GM23338 (cell line): ENCODE results near the gene SLX4IP. TPM values are rescaled to one million over a fixed set of nuclear protein-coding genes. Genes with fewer than 3 reads are reported as not detected.

Experiments used
- ATAC-seq: fragments of 200-7000 bp; cut with Tn5 transposase; 3 replicates; pipeline ENCODE4 v1.9.1; 2020
- DNase-seq: peaks from one replicate; pipeline ENCODE4 v3.0.0-alpha.2; 2015; ENCODE audit warnings: low spot score
- H2AFZ ChIP-seq: fragments of 200-600 bp; sonication (generic); 2 replicates; pipeline ENCODE4 v1.8.0; 2016; ENCODE audit warnings: antibody characterized with exemption, mild to moderate bottlenecking, moderate library complexity
- H3F3A ChIP-seq: fragments of 200-600 bp; sonication (generic); replicated peaks from 2 replicates; pipeline ENCODE4 v1.8.0; 2017; ENCODE audit warnings: antibody characterized with exemption, mixed run types, low read depth
- H3K27ac ChIP-seq: fragments of 200-600 bp; sonication (generic); 2 replicates; pipeline ENCODE4 v1.6.1; 2016; ENCODE audit warnings: low read depth
- H3K27me3 ChIP-seq: fragments of 200-600 bp; sonication (generic); 2 replicates; pipeline ENCODE4 v1.8.0; 2016; ENCODE audit warnings: mild to moderate bottlenecking, mixed run types, moderate library complexity; ENCODE audit not compliant: insufficient read depth
- H3K36me3 ChIP-seq: fragments of 200-600 bp; sonication (generic); 2 replicates; pipeline ENCODE4 v1.8.0; 2016; ENCODE audit warnings: mild to moderate bottlenecking; ENCODE audit not compliant: insufficient read depth
- H3K4me1 ChIP-seq: fragments of 200-600 bp; sonication (generic); 2 replicates; pipeline ENCODE4 v1.8.0; 2016; ENCODE audit warnings: mild to moderate bottlenecking, moderate library complexity; ENCODE audit not compliant: insufficient read depth
- H3K4me2 ChIP-seq: fragments of 200-600 bp; sonication (generic); 2 replicates; pipeline ENCODE4 v1.7.1; 2017; ENCODE audit warnings: mixed run types
- H3K4me3 ChIP-seq: fragments of 200-600 bp; sonication (generic); 2 replicates; pipeline ENCODE4 v1.6.1; 2016; ENCODE audit warnings: mixed run types
- H3K79me2 ChIP-seq: fragments of 200-600 bp; sonication (generic); replicated peaks from 2 replicates; pipeline ENCODE4 v1.8.0; 2017; ENCODE audit warnings: mild to moderate bottlenecking; ENCODE audit not compliant: insufficient read depth
- H3K9me2 ChIP-seq: fragments of 200-600 bp; sonication (generic); 2 replicates; pipeline ENCODE4 v1.8.0; 2017; ENCODE audit not compliant: insufficient read depth
- H4K20me1 ChIP-seq: fragments of 200-600 bp; sonication (generic); replicated peaks from 2 replicates; pipeline ENCODE4 v1.8.0; 2017; ENCODE audit warnings: mild to moderate bottlenecking; ENCODE audit not compliant: insufficient read depth
- H3K27ac Mint-ChIP-seq: 2 replicates; pipeline ENCODE4 v1.8.0; 2020; ENCODE audit warnings: inconsistent platforms, mild to moderate bottlenecking, moderate library complexity, mixed read lengths
- H3K27me3 Mint-ChIP-seq: 3 replicates; pipeline ENCODE4 v1.8.0; 2022; ENCODE audit warnings: low read depth, mild to moderate bottlenecking, moderate library complexity, mixed read lengths, inconsistent platforms; ENCODE audit not compliant: insufficient read depth, poor library complexity
- H3K36me3 Mint-ChIP-seq: 3 replicates; pipeline ENCODE4 v1.8.0; 2021; ENCODE audit warnings: low read depth, mild to moderate bottlenecking, inconsistent platforms, moderate library complexity, mixed read lengths
- H3K4me1 Mint-ChIP-seq: 3 replicates; pipeline ENCODE4 v1.8.0; 2020; ENCODE audit warnings: mild to moderate bottlenecking, inconsistent platforms, mixed read lengths
- H3K4me3 Mint-ChIP-seq: 3 replicates; pipeline ENCODE4 v1.8.0; 2021; ENCODE audit warnings: moderate library complexity, mild to moderate bottlenecking, inconsistent platforms, mixed read lengths
- H3K9me3 Mint-ChIP-seq: 3 replicates; pipeline ENCODE4 v1.8.0; 2020; ENCODE audit warnings: moderate library complexity, mild to moderate bottlenecking, inconsistent platforms, mixed read lengths
- CREB1 ChIP-seq: fragments of 250-450 bp; sonication (Bioruptor Pico); IDR thresholded peaks from 2 replicates; pipeline ENCODE4 v1.5.0; 2020; ENCODE audit warnings: low read depth, mild to moderate bottlenecking, moderate library complexity
- CTCF ChIP-seq, 2 experiments: fragments of 200-600 bp in 1 of 2; sonication (generic) in 1 of 2; conservative IDR thresholded peaks; 2 replicates each; pipeline versions ENCODE4 v1.5.1 to v1.6.1; 2016 to 2017; ENCODE audit warnings: antibody characterized with exemption in 2 of 2, low read depth in 2 of 2, mild to moderate bottlenecking in 2 of 2, moderate library complexity in 1 of 2
- ETS1 ChIP-seq: IDR thresholded peaks from 2 replicates; pipeline ENCODE4 v1.6.1; 2016; ENCODE audit warnings: antibody characterized with exemption
- EZH2 ChIP-seq: fragments of 200-600 bp; sonication (generic); IDR thresholded peaks from one replicate; pipeline ENCODE4 v1.8.0; 2017; ENCODE audit warnings: antibody characterized with exemption, mild to moderate bottlenecking, low read depth; ENCODE audit not compliant: unreplicated experiment
- EZH2phosphoT487 ChIP-seq: fragments of 200-600 bp; sonication (generic); IDR thresholded peaks from one replicate; pipeline ENCODE4 v1.8.1; 2018; ENCODE audit warnings: antibody characterized with exemption; ENCODE audit not compliant: unreplicated experiment
- JUNB ChIP-seq: IDR thresholded peaks from one replicate; pipeline ENCODE4 v1.6.1; 2016; ENCODE audit warnings: antibody characterized with exemption; ENCODE audit not compliant: unreplicated experiment
- NANOG ChIP-seq: IDR thresholded peaks from 2 replicates; pipeline ENCODE4 v1.6.1; 2016; ENCODE audit warnings: antibody characterized with exemption, borderline replicate concordance
- POLR2AphosphoS5 ChIP-seq: IDR thresholded peaks from 2 replicates; pipeline ENCODE4 v1.6.1; 2016; ENCODE audit warnings: antibody characterized with exemption, low read depth
- STAT1 ChIP-seq: IDR thresholded peaks from one replicate; pipeline ENCODE4 v1.6.1; 2016; ENCODE audit warnings: antibody characterized with exemption; ENCODE audit not compliant: unreplicated experiment
- ZNF114 ChIP-seq: fragments of 250-450 bp; sonication (Bioruptor Pico); IDR thresholded peaks from 2 replicates; pipeline ENCODE4 v1.5.0; 2020; ENCODE audit warnings: mild to moderate bottlenecking, moderate library complexity
- ZNF331 ChIP-seq: fragments of 250-450 bp; sonication (Bioruptor Pico); IDR thresholded peaks from 2 replicates; pipeline ENCODE4 v1.5.0; 2020; ENCODE audit warnings: low read depth, mild to moderate bottlenecking, moderate library complexity
- polyA plus RNA-seq: library from polyadenylated mRNA; unstranded; fragments of >200 nt; fragmentation: Nextera tagmentation; extraction: Ambion mirVana; gene quantifications from 2 replicates; pipeline ENCODE4 v1.2.1, GENCODE V29; 2016
- total RNA-seq: library from RNA; depleted of rRNA; stranded (reverse); fragments of >200 nt; shearing (Covaris generic); gene quantifications from 2 replicates; pipeline ENCODE4 v1.2.3, GENCODE V29; 2014
- TF ChIP-seq, protein P1 (sequence below): fragments of 250-450 bp; sonication (Bioruptor Pico); IDR thresholded peaks from 2 replicates; pipeline ENCODE4 v1.5.0; 2020; ENCODE audit warnings: mild to moderate bottlenecking, moderate library complexity
- TF ChIP-seq, protein P2 (sequence below): IDR thresholded peaks from one replicate; pipeline ENCODE4 v1.6.1; 2018; ENCODE audit warnings: antibody characterized with exemption; ENCODE audit not compliant: unreplicated experiment

The SLX4IP gene
- total and polyA plus RNA-seq, 2 experiments from 2014 or later = 9.1 to 9.8 TPM

- Mint-ChIP-seq H3K27me3 (no peaks in the 10 kb centered on the region), H3K36me3 (no peaks in the 10 kb centered on the region), H3K9me3 (no peaks in the 10 kb centered on the region), H3K4me3 (no peak overlapping the region), H3K27ac (no peak overlapping the region), H3K4me1 (peaks cover 5% of the 10 kb centered on the region; the same call in 2 of the 3 replicates)
- Histone ChIP-seq H3F3A (no peaks in the 10 kb centered on the region), H3K27me3 (no peaks in the 10 kb centered on the region), H3K4me3 (no peak overlapping the region), H3K36me3 (no peaks in the 10 kb centered on the region), H3K79me2 (no peaks in the 10 kb centered on the region), H3K4me2 (no peak overlapping the region), H2AFZ (no peak overlapping the region), H3K4me1 (no peaks in the 10 kb centered on the region), H3K9me2 (no peaks in the 10 kb centered on the region), H3K27ac (no peak overlapping the region), H4K20me1 (no peaks in the 10 kb centered on the region)
- TF ChIP-seq JUNB = no peak
- no peak for TF ChIP-seq ZNF114 (CRISPR knock-in tag)
- no peak for TF ChIP-seq CREB1 (CRISPR knock-in tag)
- TF ChIP-seq, protein P1, sequence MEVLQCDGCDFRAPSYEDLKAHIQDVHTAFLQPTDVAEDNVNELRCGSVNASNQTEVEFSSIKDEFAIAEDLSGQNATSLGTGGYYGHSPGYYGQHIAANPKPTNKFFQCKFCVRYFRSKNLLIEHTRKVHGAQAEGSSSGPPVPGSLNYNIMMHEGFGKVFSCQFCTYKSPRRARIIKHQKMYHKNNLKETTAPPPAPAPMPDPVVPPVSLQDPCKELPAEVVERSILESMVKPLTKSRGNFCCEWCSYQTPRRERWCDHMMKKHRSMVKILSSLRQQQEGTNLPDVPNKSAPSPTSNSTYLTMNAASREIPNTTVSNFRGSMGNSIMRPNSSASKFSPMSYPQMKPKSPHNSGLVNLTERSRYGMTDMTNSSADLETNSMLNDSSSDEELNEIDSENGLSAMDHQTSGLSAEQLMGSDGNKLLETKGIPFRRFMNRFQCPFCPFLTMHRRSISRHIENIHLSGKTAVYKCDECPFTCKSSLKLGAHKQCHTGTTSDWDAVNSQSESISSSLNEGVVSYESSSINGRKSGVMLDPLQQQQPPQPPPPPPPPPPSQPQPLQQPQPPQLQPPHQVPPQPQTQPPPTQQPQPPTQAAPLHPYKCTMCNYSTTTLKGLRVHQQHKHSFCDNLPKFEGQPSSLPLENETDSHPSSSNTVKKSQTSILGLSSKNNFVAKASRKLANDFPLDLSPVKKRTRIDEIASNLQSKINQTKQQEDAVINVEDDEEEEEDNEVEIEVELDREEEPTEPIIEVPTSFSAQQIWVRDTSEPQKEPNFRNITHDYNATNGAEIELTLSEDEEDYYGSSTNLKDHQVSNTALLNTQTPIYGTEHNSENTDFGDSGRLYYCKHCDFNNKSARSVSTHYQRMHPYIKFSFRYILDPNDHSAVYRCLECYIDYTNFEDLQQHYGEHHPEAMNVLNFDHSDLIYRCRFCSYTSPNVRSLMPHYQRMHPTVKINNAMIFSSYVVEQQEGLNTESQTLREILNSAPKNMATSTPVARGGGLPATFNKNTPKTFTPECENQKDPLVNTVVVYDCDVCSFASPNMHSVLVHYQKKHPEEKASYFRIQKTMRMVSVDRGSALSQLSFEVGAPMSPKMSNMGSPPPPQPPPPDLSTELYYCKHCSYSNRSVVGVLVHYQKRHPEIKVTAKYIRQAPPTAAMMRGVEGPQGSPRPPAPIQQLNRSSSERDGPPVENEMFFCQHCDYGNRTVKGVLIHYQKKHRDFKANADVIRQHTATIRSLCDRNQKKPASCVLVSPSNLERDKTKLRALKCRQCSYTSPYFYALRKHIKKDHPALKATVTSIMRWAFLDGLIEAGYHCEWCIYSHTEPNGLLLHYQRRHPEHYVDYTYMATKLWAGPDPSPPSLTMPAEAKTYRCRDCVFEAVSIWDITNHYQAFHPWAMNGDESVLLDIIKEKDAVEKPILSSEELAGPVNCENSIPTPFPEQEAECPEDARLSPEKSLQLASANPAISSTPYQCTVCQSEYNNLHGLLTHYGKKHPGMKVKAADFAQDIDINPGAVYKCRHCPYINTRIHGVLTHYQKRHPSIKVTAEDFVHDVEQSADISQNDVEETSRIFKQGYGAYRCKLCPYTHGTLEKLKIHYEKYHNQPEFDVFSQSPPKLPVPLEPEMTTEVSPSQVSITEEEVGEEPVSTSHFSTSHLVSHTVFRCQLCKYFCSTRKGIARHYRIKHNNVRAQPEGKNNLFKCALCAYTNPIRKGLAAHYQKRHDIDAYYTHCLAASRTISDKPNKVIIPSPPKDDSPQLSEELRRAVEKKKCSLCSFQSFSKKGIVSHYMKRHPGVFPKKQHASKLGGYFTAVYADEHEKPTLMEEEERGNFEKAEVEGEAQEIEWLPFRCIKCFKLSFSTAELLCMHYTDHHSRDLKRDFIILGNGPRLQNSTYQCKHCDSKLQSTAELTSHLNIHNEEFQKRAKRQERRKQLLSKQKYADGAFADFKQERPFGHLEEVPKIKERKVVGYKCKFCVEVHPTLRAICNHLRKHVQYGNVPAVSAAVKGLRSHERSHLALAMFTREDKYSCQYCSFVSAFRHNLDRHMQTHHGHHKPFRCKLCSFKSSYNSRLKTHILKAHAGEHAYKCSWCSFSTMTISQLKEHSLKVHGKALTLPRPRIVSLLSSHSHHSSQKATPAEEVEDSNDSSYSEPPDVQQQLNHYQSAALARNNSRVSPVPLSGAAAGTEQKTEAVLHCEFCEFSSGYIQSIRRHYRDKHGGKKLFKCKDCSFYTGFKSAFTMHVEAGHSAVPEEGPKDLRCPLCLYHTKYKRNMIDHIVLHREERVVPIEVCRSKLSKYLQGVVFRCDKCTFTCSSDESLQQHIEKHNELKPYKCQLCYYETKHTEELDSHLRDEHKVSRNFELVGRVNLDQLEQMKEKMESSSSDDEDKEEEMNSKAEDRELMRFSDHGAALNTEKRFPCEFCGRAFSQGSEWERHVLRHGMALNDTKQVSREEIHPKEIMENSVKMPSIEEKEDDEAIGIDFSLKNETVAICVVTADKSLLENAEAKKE = no peak
- no peak for TF ChIP-seq ZNF331 (CRISPR knock-in tag)
- no peak for TF ChIP-seq CTCF (conservative IDR thresholded peaks at IDR 0.05; ENCODE audit: low read depth in 2 of 2)
- TF ChIP-seq EZH2 = no peak
- TF ChIP-seq EZH2phosphoT487 = no peak
- TF ChIP-seq, protein P2, sequence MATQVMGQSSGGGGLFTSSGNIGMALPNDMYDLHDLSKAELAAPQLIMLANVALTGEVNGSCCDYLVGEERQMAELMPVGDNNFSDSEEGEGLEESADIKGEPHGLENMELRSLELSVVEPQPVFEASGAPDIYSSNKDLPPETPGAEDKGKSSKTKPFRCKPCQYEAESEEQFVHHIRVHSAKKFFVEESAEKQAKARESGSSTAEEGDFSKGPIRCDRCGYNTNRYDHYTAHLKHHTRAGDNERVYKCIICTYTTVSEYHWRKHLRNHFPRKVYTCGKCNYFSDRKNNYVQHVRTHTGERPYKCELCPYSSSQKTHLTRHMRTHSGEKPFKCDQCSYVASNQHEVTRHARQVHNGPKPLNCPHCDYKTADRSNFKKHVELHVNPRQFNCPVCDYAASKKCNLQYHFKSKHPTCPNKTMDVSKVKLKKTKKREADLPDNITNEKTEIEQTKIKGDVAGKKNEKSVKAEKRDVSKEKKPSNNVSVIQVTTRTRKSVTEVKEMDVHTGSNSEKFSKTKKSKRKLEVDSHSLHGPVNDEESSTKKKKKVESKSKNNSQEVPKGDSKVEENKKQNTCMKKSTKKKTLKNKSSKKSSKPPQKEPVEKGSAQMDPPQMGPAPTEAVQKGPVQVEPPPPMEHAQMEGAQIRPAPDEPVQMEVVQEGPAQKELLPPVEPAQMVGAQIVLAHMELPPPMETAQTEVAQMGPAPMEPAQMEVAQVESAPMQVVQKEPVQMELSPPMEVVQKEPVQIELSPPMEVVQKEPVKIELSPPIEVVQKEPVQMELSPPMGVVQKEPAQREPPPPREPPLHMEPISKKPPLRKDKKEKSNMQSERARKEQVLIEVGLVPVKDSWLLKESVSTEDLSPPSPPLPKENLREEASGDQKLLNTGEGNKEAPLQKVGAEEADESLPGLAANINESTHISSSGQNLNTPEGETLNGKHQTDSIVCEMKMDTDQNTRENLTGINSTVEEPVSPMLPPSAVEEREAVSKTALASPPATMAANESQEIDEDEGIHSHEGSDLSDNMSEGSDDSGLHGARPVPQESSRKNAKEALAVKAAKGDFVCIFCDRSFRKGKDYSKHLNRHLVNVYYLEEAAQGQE = no peak
- no peak for TF ChIP-seq POLR2AphosphoS5
- TF ChIP-seq ETS1 = no peak
- no peak for TF ChIP-seq STAT1
- no peak for TF ChIP-seq NANOG
- DNase-seq (no peak), ATAC-seq (no peak)
These were observed 161.6 kb downstream of the SLX4IP start for GRCh38 chr20:10596710-10597121.
